T-cell (primary cell): ENCODE measurements around the gene PHGDH. TPM values are rescaled to one million over a fixed set of nuclear protein-coding genes. Genes with fewer than 3 reads are reported as not detected.

Experiments used
- ATAC-seq, 4 experiments: fragments of 200-7000 bp in 3 of 4; fragments of 150-1000 bp in 1 of 4; cut with Tn5 transposase; replicated peaks in 1 of 4; 1 replicate in 3 of 4; 2 replicates in 1 of 4; pipeline ENCODE4 v1.10.0; 2021; ENCODE audit warnings: moderate library complexity in 3 of 4, mild to moderate bottlenecking in 2 of 4, moderate number of reproducible peaks in 1 of 4
- CTCF ChIA-PET, 2 donors: fragments of 300-600 bp; sonication (Branson Sonifier 250); formaldehyde crosslinking; loops; one replicate each; lab custom pipeline; 2022; ENCODE audit warnings: antibody characterized with exemption in 2 of 2; lab: Charles Lee
- POLR2A ChIA-PET, 2 donors: fragments of 300-600 bp; sonication (Branson Sonifier 250); formaldehyde crosslinking; loops; one replicate each; lab custom pipeline; 2022; ENCODE audit warnings: antibody characterized with exemption in 2 of 2; lab: Charles Lee
- DNase-seq, 35 experiments: peaks; one replicate each; pipeline versions ENCODE4 v3.0.0 to v3.0.0-alpha.2; 2013 to 2023
- H3K27ac ChIP-seq: one replicate; pipeline ENCODE4 v1.5.1; 2013; ENCODE audit warnings: low read length
- H3K27me3 ChIP-seq, 2 experiments: replicated peaks in 1 of 2; 1 replicate in 1 of 2; 2 replicates in 1 of 2; pipeline versions ENCODE4 v1.6.1 to v1.7.0; 2013; ENCODE audit warnings: low read length in 1 of 2, mixed read lengths in 1 of 2; ENCODE audit not compliant: control insufficient read depth in 2 of 2, insufficient read depth in 2 of 2; ENCODE audit errors: extremely low read depth in 1 of 2
- H3K36me3 ChIP-seq, 2 donors: 1 replicate in 1 of 2; 2 replicates in 1 of 2; pipeline versions ENCODE4 v1.6.1 to v1.7.0; 2013; ENCODE audit warnings: low read length in 1 of 2; ENCODE audit not compliant: control insufficient read depth in 2 of 2, insufficient read depth in 1 of 2; ENCODE audit errors: extremely low read depth in 1 of 2
- H3K4me1 ChIP-seq, 2 experiments: 1 replicate in 1 of 2; 2 replicates in 1 of 2; pipeline versions ENCODE4 v1.6.1 to v1.7.0; 2013; ENCODE audit warnings: low read length in 2 of 2, mixed read lengths in 1 of 2; ENCODE audit not compliant: insufficient read depth in 2 of 2, control insufficient read depth in 1 of 2; ENCODE audit errors: extremely low read depth in 1 of 2
- H3K4me3 ChIP-seq, 2 donors: 1 replicate in 1 of 2; 2 replicates in 1 of 2; pipeline versions ENCODE4 v1.5.1 to v1.7.0; 2013; ENCODE audit warnings: mild to moderate bottlenecking in 2 of 2, low read length in 1 of 2, moderate library complexity in 1 of 2; ENCODE audit not compliant: control insufficient read depth in 1 of 2; ENCODE audit errors: extremely low read depth in 1 of 2
- H3K9me3 ChIP-seq: 2 replicates; pipeline ENCODE4 v1.7.0; 2013
- H3K27ac Mint-ChIP-seq, 2 donors: one replicate each; pipeline ENCODE4 v1.8.0; 2020 to 2021; ENCODE audit warnings: mild to moderate bottlenecking in 2 of 2, mixed read lengths in 2 of 2
- H3K27me3 Mint-ChIP-seq, 2 donors: one replicate each; pipeline ENCODE4 v1.8.0; 2021 to 2022; ENCODE audit warnings: mixed read lengths in 2 of 2
- H3K36me3 Mint-ChIP-seq: one replicate; pipeline ENCODE4 v1.8.0; 2021; ENCODE audit warnings: mixed read lengths
- H3K4me1 Mint-ChIP-seq, 3 donors: one replicate each; pipeline ENCODE4 v1.8.0; 2020 to 2022; ENCODE audit warnings: mixed read lengths in 3 of 3, mild to moderate bottlenecking in 1 of 3
- H3K4me3 Mint-ChIP-seq, 3 donors: one replicate each; pipeline ENCODE4 v1.8.0; 2020 to 2022; ENCODE audit warnings: mild to moderate bottlenecking in 3 of 3, mixed read lengths in 3 of 3, moderate library complexity in 3 of 3
- H3K9me3 Mint-ChIP-seq, 3 donors: one replicate each; pipeline ENCODE4 v1.8.0; 2020 to 2022; ENCODE audit warnings: mixed read lengths in 3 of 3
- WGBS: methylation state at CpG from one replicate; pipeline ENCODE4 v1.1.5; 2013; ENCODE audit warnings: missing lambda C conversion rate; ENCODE audit not compliant: insufficient coverage; 5-methylcytosine and 5-hydroxymethylcytosine counted together
- total RNA-seq, 35 experiments: library from RNA in 6 of 35; stranded (reverse) in 6 of 35; fragments of 120-200 nt in 1 of 35; gene quantifications; one replicate each; pipeline versions ENCODE4 v1.2.1 to v1.2.4 and lab custom pipeline; 2013 to 2026

PHGDH gene
- total RNA-seq, 5 donors from 2014 or later (not counting 1 experiment from before 2014, with no cell fraction given): 7.8 to 27.4 (median 14.3) TPM

DNA sequence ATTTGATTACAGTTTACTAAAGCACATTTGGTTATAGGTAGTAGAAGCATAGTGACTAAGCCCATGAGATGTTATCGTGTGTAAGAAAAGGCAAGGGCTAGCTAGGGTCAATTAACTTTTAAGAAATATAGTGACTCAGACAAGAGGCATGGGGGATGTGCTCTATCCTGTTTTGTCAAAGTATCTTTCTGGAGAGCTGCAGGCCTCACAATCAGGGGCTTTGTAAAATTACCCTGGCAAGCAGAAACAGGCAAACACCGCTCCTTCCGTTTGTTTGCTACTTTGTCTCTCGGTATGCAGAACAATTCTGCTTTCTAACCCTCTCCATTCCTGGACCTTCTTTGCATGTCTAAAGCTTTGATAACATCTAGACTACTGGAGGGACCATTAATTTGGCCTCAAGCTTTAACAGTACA lies 37.6 kb upstream of the PHGDH start:
- POLR2A ChIA-PET: no interaction called here
- no peak for ATAC-seq
- H3K4me3 Mint-ChIP-seq: no peak overlapping the region
- CTCF ChIA-PET: interaction anchor here (0.6 to 1.7 kb wide), 4 partner anchors 10 to 60 kb away, joined by 3 to 6 read pairs (median 4); no protein-coding TSS in a partner anchor
- 76% methylated on average over 3 of the region's 4 CpGs for WGBS
- H3K27ac Mint-ChIP-seq: no peak overlapping the region
- no peaks in the 10 kb centered on the region for H3K9me3 ChIP-seq
- H3K36me3 Mint-ChIP-seq: no peaks in the 10 kb centered on the region
- no peaks in the 10 kb centered on the region for H3K36me3 ChIP-seq
- peaks cover 11 to 28% of the 10 kb centered on the region in 2 donors for H3K27me3 Mint-ChIP-seq
- H3K27me3 ChIP-seq: peaks cover 0 to 7% of the 10 kb centered on the region in 2 experiments
- H3K4me1 Mint-ChIP-seq: peaks cover 6 to 9% (median 8%) of the 10 kb centered on the region in 3 donors
- H3K4me3 ChIP-seq: no peak overlapping the region
- H3K9me3 Mint-ChIP-seq: no peaks in the 10 kb centered on the region
- H3K4me1 ChIP-seq: peaks cover 0 to 5% of the 10 kb centered on the region in 2 experiments
- H3K27ac ChIP-seq: no peak overlapping the region
- DNase-seq: no peak

DNA sequence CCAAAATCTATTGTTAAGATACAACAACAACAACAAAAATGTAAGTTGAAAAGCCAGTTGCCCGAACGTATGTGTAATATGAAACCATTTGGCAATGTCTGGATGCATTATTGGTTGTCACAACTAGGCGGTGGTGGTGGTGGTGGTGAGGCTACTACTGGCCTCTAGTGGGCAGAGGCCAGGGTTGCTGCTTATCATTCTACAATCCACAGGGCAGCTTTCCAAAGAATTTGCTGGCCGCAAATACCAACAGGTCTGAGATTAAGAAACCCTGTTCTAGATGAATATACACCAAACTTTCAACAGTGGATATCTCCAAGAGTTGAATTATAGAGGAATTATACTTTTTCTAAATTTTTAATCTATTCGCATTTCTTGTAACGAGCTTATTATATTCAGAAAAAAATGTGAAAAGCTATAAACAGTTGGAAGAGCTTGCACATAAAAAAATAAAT lies 36.9 kb upstream of the PHGDH start:
- Mint-ChIP-seq H3K27ac (no peak overlapping the region), H3K9me3 (no peaks in the 10 kb centered on the region), H3K4me3 (peak overlapping the region in 2 of 3 donors; percentile 53 to 65), H3K36me3 (no peaks in the 10 kb centered on the region), H3K4me1 (peaks cover 6 to 9% (median 8%) of the 10 kb centered on the region in 3 donors), H3K27me3 (peaks cover 12 to 25% of the 10 kb centered on the region in 2 donors)
- no CpG with 5 or more reads among the region's 6 CpGs for WGBS
- no peaks in the 10 kb centered on the region for H3K36me3 ChIP-seq
- no peaks in the 10 kb centered on the region for H3K9me3 ChIP-seq
- CTCF ChIA-PET: interaction anchor here (0.6 to 1.7 kb wide), 6 partner anchors 11 to 400 kb away, joined by 3 to 6 read pairs (median 3); no protein-coding TSS in a partner anchor
- peaks cover 0 to 4% of the 10 kb centered on the region in 2 experiments for H3K27me3 ChIP-seq
- ATAC-seq: no peak
- H3K4me3 ChIP-seq: no peak overlapping the region
- peak in 7 of 35 experiments; percentile 0 to 33 (median 4) for DNase-seq
- no peak overlapping the region for H3K27ac ChIP-seq
- peaks cover 0 to 5% of the 10 kb centered on the region in 2 experiments for H3K4me1 ChIP-seq
- POLR2A ChIA-PET: no interaction called here

DNA sequence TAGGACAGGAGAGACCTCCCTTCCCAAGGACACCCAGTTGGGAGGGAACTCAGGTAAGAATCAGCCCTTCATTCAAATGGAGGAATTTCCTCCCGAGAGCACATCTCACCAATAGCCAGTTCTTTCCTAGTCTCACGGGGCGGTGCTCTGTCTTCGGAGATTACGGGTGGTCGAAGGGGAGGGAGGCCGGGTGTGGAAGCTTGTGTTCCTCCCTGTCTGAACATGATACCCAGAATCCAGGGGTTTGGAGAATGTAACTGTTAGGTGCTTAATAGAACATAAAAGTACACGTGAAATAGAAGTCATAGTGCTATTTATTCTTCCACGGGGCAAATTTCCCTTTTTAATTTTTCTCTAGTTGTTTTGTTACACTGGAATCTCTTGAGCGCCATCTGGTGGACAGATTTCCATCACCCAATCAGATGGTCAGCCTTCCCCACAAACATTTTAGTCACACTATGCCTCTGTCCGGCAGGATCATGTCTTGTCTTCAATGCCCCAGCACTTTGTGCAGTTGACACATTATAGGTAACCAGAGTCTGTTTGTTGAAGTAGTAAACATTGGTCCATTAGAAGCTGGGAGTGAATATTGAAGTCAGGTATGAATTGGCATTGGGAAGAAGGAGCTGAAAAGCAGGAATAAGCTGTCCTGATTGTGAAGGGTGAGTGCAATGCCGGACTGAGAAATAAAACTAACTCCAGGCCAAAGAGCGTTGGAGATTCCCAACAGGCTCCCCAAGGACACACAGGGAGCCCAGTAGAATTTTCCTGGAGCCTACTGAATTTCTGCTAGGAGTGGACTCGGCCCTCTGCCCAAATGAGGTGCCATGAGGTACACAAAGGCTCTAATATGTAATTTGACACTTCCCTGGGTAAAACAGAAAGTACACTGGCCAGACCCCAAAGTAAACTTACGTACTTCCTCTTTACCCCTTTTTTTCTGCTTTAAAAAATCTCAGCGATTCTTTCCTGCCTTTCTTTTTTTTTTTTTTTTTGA lies 36.1 kb upstream of the PHGDH start:
- H3K27ac Mint-ChIP-seq: no peak overlapping the region
- Histone ChIP-seq H3K9me3 (no peaks in the 10 kb centered on the region), H3K4me3 (peak overlapping the region in 1 of 2 donors; percentile 45), H3K36me3 (no peaks in the 10 kb centered on the region), H3K27ac (no peak overlapping the region), H3K4me1 (peaks cover 0 to 5% of the 10 kb centered on the region in 2 experiments), H3K27me3 (peaks cover 0 to 4% of the 10 kb centered on the region in 2 experiments)
- H3K4me3 Mint-ChIP-seq: peak overlapping the region; percentile 53 to 65 (median 65)
- no peaks in the 10 kb centered on the region for H3K9me3 Mint-ChIP-seq
- CTCF ChIA-PET: interaction anchor here (0.6 to 1.7 kb wide), 8 partner anchors 11 to 401 kb away, joined by 3 to 6 read pairs (median 3); no protein-coding TSS in a partner anchor
- peaks cover 6 to 9% (median 8%) of the 10 kb centered on the region in 3 donors for H3K4me1 Mint-ChIP-seq
- H3K27me3 Mint-ChIP-seq: peaks cover 10 to 25% of the 10 kb centered on the region in 2 donors
- POLR2A ChIA-PET: no interaction called here
- DNase-seq (peak in 33 of 35 experiments; percentile 2 to 77 (median 38)), ATAC-seq (peak in 3 of 4 experiments; percentile 19 to 51 (median 35))
- H3K36me3 Mint-ChIP-seq: no peaks in the 10 kb centered on the region
- WGBS: 27% methylated on average over 6 of the region's 16 CpGs

- ATAC-seq (no peak), DNase-seq (no peak)
- Mint-ChIP-seq H3K27ac (no peak overlapping the region), H3K27me3 (peaks cover 10 to 17% of the 10 kb centered on the region in 2 donors), H3K4me1 (peaks cover 6 to 9% (median 8%) of the 10 kb centered on the region in 3 donors), H3K9me3 (no peaks in the 10 kb centered on the region), H3K4me3 (no peak overlapping the region), H3K36me3 (no peaks in the 10 kb centered on the region)
- Histone ChIP-seq H3K27ac (no peak overlapping the region), H3K27me3 (peaks cover 0 to 4% of the 10 kb centered on the region in 2 experiments), H3K9me3 (no peaks in the 10 kb centered on the region), H3K36me3 (no peaks in the 10 kb centered on the region), H3K4me3 (no peak overlapping the region), H3K4me1 (peaks cover 0 to 5% of the 10 kb centered on the region in 2 experiments)
- POLR2A ChIA-PET: interaction anchor here in 1 of 2 donors (0.6 kb wide), 1 partner anchor 31 kb away, joined by 3 read pairs; no protein-coding TSS in a partner anchor
- CTCF ChIA-PET: interaction anchor here (0.8 to 1.3 kb wide), 5 partner anchors 17 to 402 kb away, joined by 3 read pairs; no protein-coding TSS in a partner anchor
- 95% methylated on average over 5 of the region's 8 CpGs for WGBS
These were observed 35.0 kb upstream of the PHGDH start for GRCh38 chr1:119676571-119677206.

DNA sequence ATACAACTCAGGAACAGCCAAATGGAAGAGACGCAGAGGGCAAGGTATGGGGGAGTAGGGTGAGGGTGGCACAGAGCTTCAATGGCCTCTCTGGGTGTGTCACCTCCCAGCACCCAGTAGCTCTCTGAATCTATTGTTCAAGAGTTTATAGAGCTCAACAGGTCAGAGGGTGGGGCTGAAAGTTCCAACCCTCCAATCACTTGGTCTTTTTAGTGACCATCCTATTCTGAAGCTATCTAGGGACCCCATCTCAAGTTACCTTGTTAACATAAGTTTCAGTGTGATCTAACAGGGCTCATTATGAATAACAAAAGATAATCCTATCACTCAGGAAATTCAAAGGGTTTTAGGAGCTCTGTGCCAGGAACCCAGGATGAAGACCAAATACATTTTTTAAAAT lies 32.5 kb upstream of the PHGDH start:
- no peaks in the 10 kb centered on the region for H3K9me3 ChIP-seq
- peaks cover 6 to 9% (median 8%) of the 10 kb centered on the region in 3 donors for H3K4me1 Mint-ChIP-seq
- no peak overlapping the region for H3K27ac Mint-ChIP-seq
- DNase-seq (no peak), ATAC-seq (no peak)
- no peaks in the 10 kb centered on the region for H3K9me3 Mint-ChIP-seq
- no peaks in the 10 kb centered on the region for H3K36me3 ChIP-seq
- H3K27ac ChIP-seq: no peak overlapping the region
- CTCF ChIA-PET: interaction anchor here in 1 of 2 donors (0.6 to 1.4 kb wide), 2 partner anchors 9 to 404 kb away, joined by 3 to 4 read pairs; no protein-coding TSS in a partner anchor
- no peak overlapping the region for H3K4me3 ChIP-seq
- no peaks in the 10 kb centered on the region for H3K36me3 Mint-ChIP-seq
- POLR2A ChIA-PET: no interaction called here
- peaks cover 0 to 4% of the 10 kb centered on the region in 2 experiments for H3K27me3 ChIP-seq
- H3K4me3 Mint-ChIP-seq: no peak overlapping the region
- H3K27me3 Mint-ChIP-seq: peaks cover 10 to 13% of the 10 kb centered on the region in 2 donors
- no CpG with 5 or more reads among the region's 1 CpG for WGBS
- peaks cover 0 to 5% of the 10 kb centered on the region in 2 experiments for H3K4me1 ChIP-seq
